A549 treated with AZD2906 at 1 μM for 4 hours (cell line): ENCODE data around the gene IVNS1ABP. TPM values are rescaled to one million over a fixed set of nuclear protein-coding genes. Genes with fewer than 3 reads are reported as not detected.

Experiments used
- total RNA-seq: library from RNA; stranded (reverse); fragments of 200-300 nt; extraction: Qiagen RNA extraction; gene quantifications from 5 replicates; pipeline ENCODE4 v1.2.3, GENCODE V29; 2022

IVNS1ABP gene
- 22.8 to 27.5 TPM (median 25.6 TPM) in 5 replicates for total RNA-seq

DNA sequence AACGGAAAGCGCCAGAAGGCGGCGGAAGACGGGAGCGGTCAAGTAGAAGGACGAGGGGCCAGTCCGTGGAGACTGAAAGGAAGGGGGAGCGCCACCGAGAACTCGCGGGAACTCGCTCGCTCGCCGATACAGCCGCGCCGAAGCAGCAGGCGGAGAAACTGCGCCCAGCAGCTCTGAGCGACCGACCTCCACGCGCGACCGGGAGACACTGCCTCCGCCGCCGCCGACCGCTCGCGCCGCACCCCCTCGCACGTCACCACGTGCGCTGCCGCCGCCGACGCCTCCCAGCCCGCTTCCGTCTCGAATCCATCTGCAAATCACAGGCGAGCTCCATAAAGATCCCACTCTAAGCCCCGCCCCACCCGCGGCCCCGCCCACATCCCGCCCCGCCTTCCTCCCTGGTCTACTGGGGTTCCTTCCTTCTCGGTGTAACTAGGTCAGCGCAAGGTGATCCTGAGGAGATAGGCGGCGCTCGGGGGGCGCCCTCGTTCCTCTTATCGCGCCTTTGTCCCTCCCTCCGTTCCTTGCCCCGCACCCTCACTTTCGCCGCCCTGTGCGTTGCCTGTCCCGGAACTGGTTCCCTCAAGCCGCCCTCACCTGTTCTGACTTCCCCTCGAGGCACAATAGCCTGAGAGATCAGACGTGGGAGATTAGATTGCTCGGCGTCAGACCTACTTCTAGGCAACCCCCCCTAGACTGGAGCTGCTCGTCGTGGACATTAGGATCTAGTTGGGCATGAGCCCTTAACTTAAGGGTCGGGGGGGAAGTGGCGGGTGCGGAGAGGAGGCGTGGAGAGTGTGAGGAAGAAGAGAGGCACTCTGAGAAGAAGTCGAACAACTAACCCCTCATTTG, at the start of gene IVNS1ABP:
TSS of gene IVNS1ABP (minus strand) at position 210 of the 852 bp plus-strand sequence. CDS start 7,750 bp downstream, outside the sequence.

Other genes starting within 250 kb of the IVNS1ABP start
- gene TRMT1L, start 160.3 kb downstream of the IVNS1ABP start, total RNA-seq: 11.2 to 13.0 TPM (median 12.7 TPM) in 5 replicates
- gene SWT1, start 160.1 kb downstream of the IVNS1ABP start, total RNA-seq: 1.3 to 1.9 TPM (median 1.6 TPM) in 5 replicates